Measurements from ENCODE around the gene FMN1.

FMN1 gene

GRCh38 chr15:32774022-32774421 lies 420.5 kb downstream of the FMN1 start:
- Histone ChIP-seq H3K27ac (no peak overlapping the region), H3K36me3 (no peaks in the 10 kb centered on the region), H3K9ac (no peak overlapping the region), H3K4me3 (no peak overlapping the region), H3K4me1 (no peaks in the 10 kb centered on the region), H4K20me1 (no peaks in the 10 kb centered on the region), H3K27me3 (no peaks in the 10 kb centered on the region), H3K9me3 (peaks cover 11% of the 10 kb centered on the region), H3K4me2 (no peak overlapping the region)
- no peak for TF ChIP-seq Cebpa-rat (IDR thresholded peaks at IDR 0.05)

DNA sequence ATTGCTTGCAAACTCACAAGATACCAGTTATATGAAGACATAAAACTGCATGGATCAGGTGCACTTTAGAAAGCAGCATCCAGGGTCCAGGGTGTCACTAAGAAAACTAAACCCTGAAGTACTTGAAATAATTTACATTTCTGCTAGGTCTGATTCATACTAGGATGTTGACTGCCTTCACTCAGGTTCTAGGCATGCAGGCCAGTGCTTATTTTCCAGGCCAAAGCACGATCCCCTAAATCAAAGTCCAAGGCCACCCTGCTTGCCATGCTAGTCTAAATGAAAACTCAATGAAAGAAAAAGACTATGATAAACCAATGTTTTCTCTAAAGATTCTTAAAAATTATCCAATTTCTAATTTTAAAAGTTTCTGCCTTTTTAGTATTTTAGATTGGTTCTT lies 427.3 kb downstream of the FMN1 start:
- no peaks in the 10 kb centered on the region for H3K27me3 ChIP-seq
- H3K36me3 ChIP-seq, result no peaks in the 10 kb centered on the region; the same call in 1 of the 2 replicates
- H3K27ac ChIP-seq, result no peak overlapping the region
- H3K4me1 ChIP-seq, result peaks cover 37% of the 10 kb centered on the region
- H4K20me1 ChIP-seq, result no peaks in the 10 kb centered on the region
- TF ChIP-seq Cebpa-rat (IDR thresholded peaks at IDR 0.05), result no peak
- H3K4me3 ChIP-seq, result no peak overlapping the region
- no peak overlapping the region for H3K9ac ChIP-seq
- H3K4me2 ChIP-seq, result no peak overlapping the region
- H3K9me3 ChIP-seq, result peaks cover 8% of the 10 kb centered on the region

DNA sequence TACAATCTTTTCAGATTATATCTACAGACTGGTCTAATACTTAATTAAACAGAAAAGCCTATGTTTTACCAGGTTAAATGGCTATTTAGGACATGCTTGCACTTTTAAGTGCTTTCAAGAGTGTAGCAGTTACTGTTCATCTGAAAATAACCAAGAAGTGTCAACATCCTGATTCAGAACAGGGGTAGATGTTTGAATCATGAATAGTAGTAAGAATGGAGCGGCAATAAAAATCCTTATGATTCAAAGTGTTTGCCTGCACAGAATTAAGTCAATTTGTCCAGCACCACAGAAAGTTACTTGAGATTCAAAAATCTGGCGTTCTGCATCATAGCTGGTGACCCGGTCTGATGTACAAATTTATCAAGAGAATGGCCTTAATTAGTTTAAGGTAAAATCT lies 428.4 kb downstream of the FMN1 start:
- H3K4me3 ChIP-seq, result no peak overlapping the region
- H3K4me2 ChIP-seq, result peak overlapping the region; percentile 28; the same call in 1 of the 2 replicates
- H3K9ac ChIP-seq, result no peak overlapping the region
- H3K27me3 ChIP-seq, result no peaks in the 10 kb centered on the region
- H3K27ac ChIP-seq, result no peak overlapping the region
- no peak for TF ChIP-seq Cebpa-rat (IDR thresholded peaks at IDR 0.05)
- H3K9me3 ChIP-seq, result peaks cover 11% of the 10 kb centered on the region
- peaks cover 37% of the 10 kb centered on the region for H3K4me1 ChIP-seq
- no peaks in the 10 kb centered on the region for H4K20me1 ChIP-seq
- H3K36me3 ChIP-seq, result no peaks in the 10 kb centered on the region; the same call in 1 of the 2 replicates

DNA sequence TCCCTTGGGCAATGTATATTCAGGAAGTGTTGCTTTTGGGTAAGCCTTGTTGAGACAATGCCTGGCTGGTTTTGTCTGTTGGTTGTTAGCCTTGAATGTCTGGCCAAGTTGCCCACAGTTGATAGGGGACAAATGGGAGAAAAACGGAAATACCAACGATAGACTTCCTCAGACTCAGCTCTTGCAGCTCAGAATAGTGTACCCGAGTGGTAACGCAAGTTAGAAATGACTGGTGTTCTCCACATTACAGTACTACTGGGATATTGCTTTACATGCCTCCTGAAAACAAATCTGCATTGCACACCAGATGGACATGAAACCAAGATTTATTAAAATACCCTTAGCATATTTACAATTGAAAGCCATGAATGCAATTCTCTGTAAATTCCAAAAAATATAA lies 429.3 kb downstream of the FMN1 start:
- Histone ChIP-seq H3K27me3 (no peaks in the 10 kb centered on the region), H3K4me2 (peak overlapping the region; percentile 72), H3K4me3 (peak overlapping the region; percentile 15; the same call in 1 of the 2 replicates), H4K20me1 (no peaks in the 10 kb centered on the region), H3K27ac (no peak overlapping the region), H3K36me3 (no peaks in the 10 kb centered on the region; the same call in 1 of the 2 replicates), H3K9me3 (peaks cover 11% of the 10 kb centered on the region), H3K9ac (no peak overlapping the region), H3K4me1 (peaks cover 37% of the 10 kb centered on the region)
- no peak for TF ChIP-seq Cebpa-rat (IDR thresholded peaks at IDR 0.05)

DNA sequence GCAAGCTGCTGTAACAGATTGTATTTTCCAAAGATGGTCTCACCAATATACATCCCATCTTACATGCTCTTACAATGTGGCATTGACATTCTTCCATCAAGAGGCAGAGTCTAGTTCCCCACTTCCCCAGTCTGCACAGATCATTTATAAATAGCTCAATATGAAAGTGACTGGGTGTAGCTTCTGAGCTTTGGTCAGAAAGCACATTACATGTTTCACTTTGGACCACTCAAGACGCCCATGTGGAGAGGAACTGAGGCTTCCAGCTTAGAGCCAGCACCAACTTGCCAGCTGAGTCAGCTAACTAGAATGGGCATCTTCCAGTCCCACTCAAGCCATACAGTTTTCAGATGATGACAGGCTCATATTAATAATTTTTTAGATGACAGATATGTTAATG lies 431.2 kb downstream of the FMN1 start:
- H3K27ac ChIP-seq, result no peak overlapping the region
- no peaks in the 10 kb centered on the region; the same call in 1 of the 2 replicates for H3K36me3 ChIP-seq
- H3K4me3 ChIP-seq, result no peak overlapping the region
- peaks cover 11% of the 10 kb centered on the region for H3K9me3 ChIP-seq
- no peaks in the 10 kb centered on the region for H4K20me1 ChIP-seq
- H3K4me2 ChIP-seq, result peak overlapping the region; percentile 72
- no peak overlapping the region for H3K9ac ChIP-seq
- TF ChIP-seq Cebpa-rat (IDR thresholded peaks at IDR 0.05), result no peak
- H3K4me1 ChIP-seq, result peaks cover 37% of the 10 kb centered on the region
- no peaks in the 10 kb centered on the region for H3K27me3 ChIP-seq

DNA sequence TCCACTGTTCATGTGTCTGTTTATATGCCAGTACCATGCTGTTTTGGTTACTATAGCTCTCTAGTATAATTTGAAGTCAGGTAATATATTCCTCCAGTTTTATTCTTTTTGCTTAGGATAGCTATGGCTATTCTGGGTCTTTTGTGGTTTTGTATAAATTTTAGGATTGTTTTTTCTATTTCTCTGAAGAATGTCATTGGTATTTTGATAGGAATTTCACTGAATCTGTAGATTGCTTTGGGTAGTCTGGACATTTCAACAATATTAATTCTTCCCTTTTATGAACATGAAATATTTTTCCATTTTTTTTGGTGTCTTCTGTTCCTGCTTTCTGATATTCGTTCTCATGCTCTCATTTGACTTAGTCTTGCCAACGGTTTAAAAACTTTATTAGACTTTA lies 437.1 kb downstream of the FMN1 start:
- Histone ChIP-seq H3K36me3 (no peaks in the 10 kb centered on the region), H3K27ac (no peak overlapping the region), H3K4me2 (no peak overlapping the region), H3K4me1 (no peaks in the 10 kb centered on the region), H4K20me1 (no peaks in the 10 kb centered on the region), H3K9ac (no peak overlapping the region), H3K4me3 (no peak overlapping the region), H3K9me3 (peaks cover 16% of the 10 kb centered on the region), H3K27me3 (no peaks in the 10 kb centered on the region)
- TF ChIP-seq Cebpa-rat (IDR thresholded peaks at IDR 0.05), result no peak

DNA sequence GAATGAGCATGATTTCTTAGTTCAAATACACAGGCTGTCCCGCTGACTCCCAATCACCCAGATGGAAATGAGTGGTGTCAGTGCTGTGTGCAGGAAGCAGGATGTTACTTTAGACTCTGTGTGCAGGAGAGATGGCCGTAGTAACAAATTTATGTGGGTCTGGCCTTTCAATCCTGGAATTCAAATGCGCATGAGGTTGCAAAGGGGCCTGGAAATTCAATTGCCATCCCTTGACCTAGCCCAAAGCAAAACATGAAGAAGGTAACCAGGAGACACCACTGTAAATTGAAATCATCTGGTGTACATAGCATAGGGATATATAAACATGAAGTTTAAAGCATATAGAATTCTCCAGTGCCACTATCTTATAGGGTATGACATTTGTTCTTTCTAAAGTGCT lies 443.5 kb downstream of the FMN1 start:
- H3K9ac ChIP-seq, result no peak overlapping the region
- H3K27ac ChIP-seq, result no peak overlapping the region
- H4K20me1 ChIP-seq, result no peaks in the 10 kb centered on the region
- no peaks in the 10 kb centered on the region for H3K27me3 ChIP-seq
- no peak overlapping the region for H3K4me3 ChIP-seq
- TF ChIP-seq Cebpa-rat (IDR thresholded peaks at IDR 0.05), result no peak
- H3K4me2 ChIP-seq, result no peak overlapping the region
- peaks cover 5% of the 10 kb centered on the region; the same call in 1 of the 2 replicates for H3K9me3 ChIP-seq
- H3K36me3 ChIP-seq, result no peaks in the 10 kb centered on the region
- H3K4me1 ChIP-seq, result no peaks in the 10 kb centered on the region

DNA sequence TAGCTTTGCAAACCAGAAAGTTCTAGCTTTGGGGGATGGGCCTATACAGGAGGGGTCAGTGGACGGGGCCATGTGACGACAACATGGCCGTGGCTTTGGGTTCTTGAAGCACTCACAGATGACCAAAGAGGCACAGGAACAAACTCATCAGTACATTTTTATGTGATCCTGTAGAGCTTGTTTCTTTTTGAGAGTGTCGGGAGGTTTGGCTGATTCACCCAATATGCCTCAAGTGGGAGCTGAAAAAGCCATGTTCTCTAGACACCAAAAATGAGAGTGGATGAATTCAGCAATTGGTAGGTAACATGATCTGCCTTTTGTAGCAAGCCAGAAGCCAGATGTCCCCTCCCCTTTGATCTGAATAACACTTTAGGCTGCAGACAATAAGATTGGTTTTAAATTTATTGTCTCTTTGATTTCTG lies 446.6 kb downstream of the FMN1 start:
- H3K4me1 ChIP-seq, result no peaks in the 10 kb centered on the region
- H3K27me3 ChIP-seq, result no peaks in the 10 kb centered on the region
- no peak overlapping the region for H3K27ac ChIP-seq
- H3K9me3 ChIP-seq, result peaks cover 5% of the 10 kb centered on the region; the same call in 1 of the 2 replicates
- no peak for TF ChIP-seq Cebpa-rat (IDR thresholded peaks at IDR 0.05)
- no peak overlapping the region for H3K9ac ChIP-seq
- no peaks in the 10 kb centered on the region for H3K36me3 ChIP-seq
- H3K4me3 ChIP-seq, result no peak overlapping the region
- H3K4me2 ChIP-seq, result no peak overlapping the region
- H4K20me1 ChIP-seq, result no peaks in the 10 kb centered on the region

DNA sequence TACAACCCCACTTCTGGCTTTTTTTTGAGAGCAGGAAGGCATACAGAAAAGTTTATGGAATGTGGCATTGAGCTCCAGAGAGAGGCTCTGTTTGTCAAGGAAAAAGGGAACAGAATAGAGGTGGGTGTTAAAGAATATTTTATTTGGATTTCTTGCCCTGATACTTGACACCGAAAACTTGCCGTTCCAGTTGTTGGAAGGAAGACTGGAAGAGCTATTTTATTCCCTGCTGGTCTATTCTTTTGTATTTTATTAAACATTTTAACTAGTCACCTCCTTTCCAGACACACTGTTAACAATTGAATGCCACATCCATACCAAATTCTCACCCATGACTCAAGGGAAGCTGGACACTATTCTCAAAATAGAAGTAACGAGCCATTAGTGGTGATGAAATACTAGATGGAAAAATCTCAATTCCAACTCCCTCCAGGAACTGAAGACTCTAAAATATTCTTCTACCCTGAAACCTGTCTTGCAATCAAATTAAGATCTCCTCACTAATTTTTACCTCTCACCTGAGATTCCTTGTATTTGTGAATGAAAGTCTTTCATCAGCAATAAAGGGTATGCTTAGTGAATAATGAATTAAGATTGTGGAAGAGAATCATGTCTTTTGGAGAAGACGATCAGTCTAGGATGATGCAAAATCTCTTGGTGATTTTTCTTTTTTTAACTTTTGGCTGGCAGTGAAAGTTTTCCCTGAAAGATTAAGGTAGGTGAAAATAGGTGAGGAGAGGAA lies 448.2 kb downstream of the FMN1 start:
- TF ChIP-seq Cebpa-rat (IDR thresholded peaks at IDR 0.05), result no peak
- Histone ChIP-seq H3K9ac (no peak overlapping the region), H3K4me1 (no peaks in the 10 kb centered on the region), H4K20me1 (no peaks in the 10 kb centered on the region), H3K9me3 (peaks cover 3% of the 10 kb centered on the region; the same call in 1 of the 2 replicates), H3K36me3 (no peaks in the 10 kb centered on the region), H3K4me3 (no peak overlapping the region), H3K27ac (no peak overlapping the region), H3K27me3 (no peaks in the 10 kb centered on the region), H3K4me2 (no peak overlapping the region)

GRCh38 chr15:32743411-32744140 lies 450.9 kb downstream of the FMN1 start:
- TF ChIP-seq Cebpa-rat (IDR thresholded peaks at IDR 0.05), result no peak
- Histone ChIP-seq H4K20me1 (no peaks in the 10 kb centered on the region), H3K27me3 (no peaks in the 10 kb centered on the region), H3K9me3 (peaks cover 19% of the 10 kb centered on the region), H3K27ac (no peak overlapping the region), H3K4me2 (no peak overlapping the region), H3K4me1 (no peaks in the 10 kb centered on the region), H3K9ac (no peak overlapping the region), H3K36me3 (no peaks in the 10 kb centered on the region), H3K4me3 (no peak overlapping the region)

Measured in BLaER1 (cell line).